NCI-H2227 (cell line): ENCODE data around the gene KCNH3.

ENCODE experiments used
- DNase-seq: peaks from one replicate; lab custom pipeline; 2025; ENCODE audit not compliant: unreplicated experiment; lab: John Stamatoyannopoulos, UW

KCNH3 gene

GRCh38 chr12:49559011-49559675, 20.3 kb downstream of the KCNH3 start:
- DNase-seq = no peak

DNA sequence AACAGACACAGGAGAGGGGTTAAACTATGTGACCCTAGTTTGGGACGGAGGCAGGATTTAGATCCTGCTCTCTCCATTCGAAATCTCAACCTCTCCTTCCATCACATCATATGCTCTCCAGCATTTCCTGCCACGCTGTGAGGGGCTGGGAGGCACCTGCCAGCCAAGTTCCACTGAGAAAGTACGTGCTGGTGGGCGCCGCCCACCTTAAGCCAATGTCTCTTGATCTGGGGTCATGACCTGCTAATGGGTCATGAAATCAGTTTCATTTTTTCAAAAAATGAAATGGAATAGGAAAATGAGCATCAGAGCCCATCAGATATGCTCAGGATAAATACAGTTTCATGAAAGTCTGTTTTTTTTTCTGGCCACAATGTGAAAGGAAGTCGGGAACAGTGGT, 21.9 kb downstream of the KCNH3 start:
- DNase-seq = no peak

- DNase-seq = no peak
These were observed 23.4 kb downstream of the KCNH3 start for GRCh38 chr12:49562233-49562632.

DNA sequence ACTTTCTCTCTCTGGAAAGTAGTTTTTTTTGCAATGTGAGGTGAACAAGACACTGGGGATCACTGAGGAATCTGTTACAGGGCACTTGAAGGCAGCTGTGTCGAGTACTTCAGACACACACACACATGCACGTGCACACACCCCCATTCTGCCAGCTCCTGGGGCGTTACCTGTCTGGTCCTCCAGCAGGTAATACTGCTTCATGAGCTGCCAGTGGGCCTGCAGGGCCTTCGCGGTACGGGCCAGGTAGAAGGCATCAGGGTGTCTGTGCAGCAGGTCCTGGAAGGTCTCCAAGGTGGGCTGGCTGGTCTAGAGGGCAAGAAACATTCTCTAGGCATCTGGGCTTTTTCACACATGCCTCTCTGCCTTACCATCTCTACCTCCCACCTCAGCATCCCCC, 24.0 kb downstream of the KCNH3 start:
- no peak for DNase-seq

GRCh38 chr12:49563951-49564685, 25.3 kb downstream of the KCNH3 start:
- no peak for DNase-seq

DNA sequence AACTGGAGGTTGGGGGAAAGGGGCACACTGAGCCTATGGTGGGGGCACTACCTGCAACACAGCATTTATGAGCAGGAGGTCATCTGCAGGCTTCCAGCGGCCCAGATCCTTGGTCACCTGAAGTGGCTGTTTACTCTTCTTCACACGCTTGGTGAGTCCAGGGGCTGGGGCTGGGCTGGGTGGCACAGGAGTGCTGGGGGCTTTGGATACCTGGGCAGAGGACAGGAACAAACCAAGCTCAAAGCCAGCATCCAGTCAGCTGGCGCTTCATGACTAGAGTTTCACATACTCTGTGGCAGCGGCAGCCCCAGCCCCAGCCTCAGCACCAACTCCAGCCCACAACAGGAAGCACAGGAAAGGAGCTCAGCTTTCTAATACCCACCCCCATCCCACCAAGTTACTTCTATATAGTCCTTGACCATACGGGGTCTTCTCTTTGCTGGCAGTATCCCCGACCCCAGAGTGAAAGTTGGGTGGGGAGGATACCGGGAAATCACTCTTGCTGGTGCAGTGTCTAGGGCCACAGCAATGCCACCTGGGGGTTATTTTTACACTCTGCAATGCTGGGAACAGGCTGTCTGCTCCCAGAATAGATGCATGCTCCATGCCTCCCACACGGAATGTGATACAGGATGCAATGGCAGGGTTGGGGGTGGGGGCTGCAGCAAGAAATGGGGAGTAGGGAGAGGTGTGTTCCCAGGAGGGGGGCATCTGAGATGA, 26.0 kb downstream of the KCNH3 start:
- DNase-seq = no peak

- DNase-seq = no peak
These were observed 26.8 kb downstream of the KCNH3 start for GRCh38 chr12:49565406-49566265.

GRCh38 chr12:49566361-49566760, 27.5 kb downstream of the KCNH3 start:
- no peak for DNase-seq

- DNase-seq = no peak
These were observed 28.4 kb downstream of the KCNH3 start for GRCh38 chr12:49567302-49567610.

GRCh38 chr12:49567611-49568441, 29.0 kb downstream of the KCNH3 start, which contains the start of gene MCRS1:
Gene MCRS1, minus strand, starts transcription at chr12:49568142. Its CDS starts 1,411 bp downstream, at chr12:49566731.
- peak; percentile 91 for DNase-seq

DNA sequence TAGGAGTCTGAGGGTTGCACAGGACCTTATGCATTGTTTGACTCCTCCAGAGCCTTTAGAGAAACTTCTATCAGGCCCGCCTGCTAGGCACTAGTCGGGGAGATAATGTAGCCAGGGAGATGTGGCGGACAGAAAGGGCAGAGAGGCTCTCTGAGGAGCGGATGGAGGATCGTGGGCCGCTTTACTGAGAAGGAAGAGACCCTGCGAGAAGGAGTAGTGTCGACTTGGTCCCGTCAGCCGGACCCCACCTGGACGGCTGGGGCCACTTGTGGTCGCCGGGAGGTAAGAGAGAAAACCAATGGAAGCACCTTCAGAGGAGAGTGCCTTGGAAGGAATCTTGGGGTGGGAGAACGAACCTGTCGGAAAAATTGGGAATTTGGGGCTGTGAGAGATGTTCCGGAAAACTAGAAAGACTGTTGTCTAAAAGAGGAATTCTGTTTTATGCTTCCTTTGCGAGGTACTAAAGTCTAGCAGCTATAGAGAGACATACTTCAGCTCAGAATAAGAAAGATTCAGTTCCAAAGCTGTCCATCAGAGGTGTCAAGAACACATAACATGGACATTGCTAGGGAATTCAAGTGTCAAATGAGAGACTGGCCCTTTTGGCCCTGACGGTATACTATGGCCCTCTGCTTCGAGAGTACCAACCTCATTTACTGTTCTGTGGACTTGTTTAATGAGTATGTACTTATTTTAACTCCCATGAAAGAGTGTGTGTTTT, 29.8 kb downstream of the KCNH3 start:
- DNase-seq = peak; percentile 7

- no peak for DNase-seq
These were observed 38.9 kb downstream of the KCNH3 start for GRCh38 chr12:49577589-49578315.

DNA sequence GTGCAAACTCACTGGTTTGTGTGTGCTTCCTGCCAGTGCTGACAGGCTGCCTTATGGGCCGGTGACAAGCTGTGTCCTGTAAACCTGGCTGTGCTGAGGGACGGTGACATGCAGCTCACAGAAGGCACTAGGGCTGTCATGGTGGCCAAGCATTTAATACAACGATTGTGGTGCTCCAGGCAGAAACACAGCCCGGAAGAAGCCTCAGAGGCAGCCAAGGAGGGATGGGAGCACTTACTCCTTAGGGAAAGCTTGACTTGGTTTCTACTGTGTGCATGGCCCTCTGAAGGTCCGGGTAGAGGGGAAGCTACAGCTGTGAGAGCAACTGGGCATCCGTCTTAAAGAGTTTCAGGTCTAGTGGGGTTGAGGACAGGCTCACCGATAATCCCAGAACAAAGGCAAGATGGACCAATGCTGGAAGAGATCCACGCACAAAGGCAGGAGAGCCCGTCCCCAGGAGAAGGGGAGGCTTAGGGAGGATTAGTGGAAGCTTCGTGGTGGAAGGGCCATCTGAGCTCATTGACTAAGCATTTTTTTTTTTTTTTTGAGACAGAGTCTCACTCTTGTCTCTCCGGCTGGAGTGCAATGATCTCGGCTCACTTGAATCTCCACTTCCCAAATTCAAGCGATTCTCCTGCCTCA, 39.8 kb downstream of the KCNH3 start:
- no peak for DNase-seq

GRCh38 chr12:49580572-49581535, 42.0 kb downstream of the KCNH3 start:
- peak; percentile 83 for DNase-seq

- DNase-seq = no peak
These were observed 43.4 kb downstream of the KCNH3 start for GRCh38 chr12:49582201-49582600.

DNA sequence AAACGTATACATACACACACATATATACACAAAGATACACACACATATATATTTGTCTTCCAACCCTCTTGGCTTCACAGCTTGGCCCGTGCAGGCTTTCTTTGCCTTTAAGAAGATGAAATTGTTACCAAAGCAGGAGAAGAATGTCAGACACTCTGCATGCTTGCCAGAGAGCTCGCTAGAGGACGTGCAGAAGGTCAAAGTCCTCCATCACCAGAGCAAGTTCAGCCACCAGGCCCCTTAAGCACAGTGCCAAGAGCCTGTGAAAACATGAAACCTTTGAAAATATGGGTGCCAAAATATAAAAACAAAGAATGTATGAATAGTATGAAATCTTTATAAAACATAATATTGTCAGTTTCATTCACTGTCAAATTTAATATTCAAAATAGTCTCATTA, 44.0 kb downstream of the KCNH3 start:
- no peak for DNase-seq

DNA sequence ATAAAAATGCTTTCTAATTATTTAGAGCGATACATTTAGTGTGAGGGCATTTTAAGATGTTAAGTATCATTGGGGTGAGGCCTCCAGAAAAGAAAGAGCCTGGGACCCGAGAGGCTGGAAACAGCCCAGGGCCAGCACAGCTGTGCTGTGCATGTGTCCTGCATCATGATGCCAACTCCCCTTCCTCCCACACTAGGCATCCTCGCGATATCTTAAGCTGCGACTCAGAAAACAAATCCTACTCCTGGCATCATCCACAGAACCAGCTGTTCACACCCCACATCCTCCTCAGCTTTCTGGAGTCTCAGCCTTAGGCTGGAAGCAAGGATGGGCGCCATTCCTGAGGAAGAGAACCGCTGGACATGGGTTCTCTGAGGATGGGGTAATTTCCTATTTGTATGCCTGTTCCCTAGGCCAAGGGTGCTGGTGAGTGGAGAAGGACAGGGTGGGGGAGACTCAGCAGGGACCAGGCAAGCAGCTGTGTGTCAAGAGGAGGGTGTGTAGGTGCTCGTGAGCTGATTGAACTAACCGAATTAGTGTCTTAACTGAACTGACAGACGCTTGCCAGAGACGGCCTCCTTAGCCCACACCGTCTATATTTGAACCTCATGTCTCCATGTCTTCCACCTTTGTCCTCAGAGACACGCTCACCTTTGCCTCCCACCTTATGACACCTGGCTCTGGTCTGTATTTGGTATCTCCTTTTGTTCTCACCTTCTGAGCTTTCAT, 44.7 kb downstream of the KCNH3 start:
- no peak for DNase-seq
